T-helper 22 cell (primary cell): ENCODE data around the gene IRF7.

Experiments used
- DNase-seq: peaks from one replicate; pipeline ENCODE4 v3.0.0-alpha.2; 2020; ENCODE audit warnings: low read depth

Gene IRF7

DNA sequence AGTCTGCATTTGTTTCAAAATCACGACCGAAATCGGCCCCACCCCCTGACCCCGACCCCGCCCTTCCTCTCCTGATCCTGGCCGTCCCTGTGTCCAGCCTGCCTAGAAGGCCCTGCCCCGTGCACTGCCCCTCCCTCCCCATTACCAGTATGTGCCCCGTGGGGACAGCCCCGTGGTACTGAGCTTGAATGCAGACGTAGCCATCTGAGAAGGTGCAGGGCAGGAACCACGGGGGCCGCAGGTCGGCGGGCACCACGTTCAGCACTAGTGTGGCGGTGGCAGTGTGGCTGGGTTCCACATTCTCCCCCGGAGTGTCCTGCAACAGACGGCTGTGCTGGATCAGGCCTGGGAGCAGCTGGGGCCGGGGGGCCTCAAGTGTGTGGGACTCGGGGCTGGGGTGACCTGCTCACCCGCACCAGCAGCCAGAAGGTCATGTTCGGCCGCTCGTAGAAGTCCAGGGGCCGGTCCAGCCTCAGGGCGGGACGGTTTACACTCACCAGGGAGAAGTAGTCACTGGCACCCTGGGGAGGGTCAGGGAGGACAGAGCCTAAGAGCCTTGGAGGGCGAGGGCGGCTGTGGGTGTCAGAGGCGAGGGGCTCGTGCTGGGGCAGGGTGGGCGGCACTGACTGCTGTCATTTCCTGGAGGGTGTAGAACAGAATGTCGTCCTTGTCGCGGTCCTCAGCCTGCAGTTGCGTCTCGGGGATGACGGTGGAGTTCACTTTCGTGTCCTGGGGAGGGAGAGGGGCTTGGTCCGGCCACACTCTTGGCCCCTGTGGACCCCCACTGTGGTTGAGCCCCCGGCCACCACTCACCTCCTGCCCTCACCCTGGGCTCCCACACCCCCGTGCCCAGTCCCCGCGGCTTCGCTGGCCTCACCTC is 5.4 kb upstream of the IRF7 start:
- no peak for DNase-seq

DNA sequence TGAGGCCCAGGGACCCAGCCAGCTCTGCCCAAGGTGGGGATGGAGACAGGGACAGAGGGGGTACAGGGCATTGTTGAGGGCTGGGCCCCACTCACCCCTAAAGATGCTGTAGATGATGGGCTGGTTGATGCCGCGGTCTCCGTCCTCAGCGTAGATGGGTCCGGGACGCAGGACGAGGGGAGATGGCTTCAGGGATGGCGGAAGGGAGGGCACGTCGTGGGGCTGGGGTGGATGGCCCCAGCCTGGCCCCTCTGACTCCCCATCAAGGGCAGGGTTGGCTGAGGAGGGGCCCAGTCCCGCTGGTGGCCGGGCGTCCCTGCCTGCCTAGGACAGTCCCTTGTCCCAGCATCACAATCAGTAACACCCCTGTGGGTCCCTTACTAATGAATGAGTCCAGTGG is 4.5 kb upstream of the IRF7 start:
- no peak for DNase-seq

DNA sequence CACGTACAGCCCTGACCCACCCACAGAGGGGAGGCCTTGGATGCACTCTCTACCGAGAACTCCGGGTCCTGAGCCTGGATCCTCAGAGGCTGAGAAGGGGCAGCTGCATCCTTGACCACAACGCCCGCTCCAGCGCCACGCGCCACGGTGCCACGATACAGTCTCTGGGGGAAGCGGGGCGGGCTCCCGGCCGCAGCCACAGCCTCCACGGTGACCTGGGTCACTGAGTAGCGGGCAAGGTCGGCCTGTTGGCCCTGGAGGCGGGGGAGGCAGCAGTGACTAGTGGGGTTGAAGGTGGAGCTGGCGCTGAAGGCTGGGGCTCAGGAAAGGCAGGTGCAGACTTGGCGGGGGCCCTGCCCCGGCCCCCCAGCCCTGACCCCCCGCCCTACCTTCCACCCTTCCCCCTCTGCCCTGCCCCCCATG is 3.9 kb upstream of the IRF7 start:
- DNase-seq = no peak

DNA sequence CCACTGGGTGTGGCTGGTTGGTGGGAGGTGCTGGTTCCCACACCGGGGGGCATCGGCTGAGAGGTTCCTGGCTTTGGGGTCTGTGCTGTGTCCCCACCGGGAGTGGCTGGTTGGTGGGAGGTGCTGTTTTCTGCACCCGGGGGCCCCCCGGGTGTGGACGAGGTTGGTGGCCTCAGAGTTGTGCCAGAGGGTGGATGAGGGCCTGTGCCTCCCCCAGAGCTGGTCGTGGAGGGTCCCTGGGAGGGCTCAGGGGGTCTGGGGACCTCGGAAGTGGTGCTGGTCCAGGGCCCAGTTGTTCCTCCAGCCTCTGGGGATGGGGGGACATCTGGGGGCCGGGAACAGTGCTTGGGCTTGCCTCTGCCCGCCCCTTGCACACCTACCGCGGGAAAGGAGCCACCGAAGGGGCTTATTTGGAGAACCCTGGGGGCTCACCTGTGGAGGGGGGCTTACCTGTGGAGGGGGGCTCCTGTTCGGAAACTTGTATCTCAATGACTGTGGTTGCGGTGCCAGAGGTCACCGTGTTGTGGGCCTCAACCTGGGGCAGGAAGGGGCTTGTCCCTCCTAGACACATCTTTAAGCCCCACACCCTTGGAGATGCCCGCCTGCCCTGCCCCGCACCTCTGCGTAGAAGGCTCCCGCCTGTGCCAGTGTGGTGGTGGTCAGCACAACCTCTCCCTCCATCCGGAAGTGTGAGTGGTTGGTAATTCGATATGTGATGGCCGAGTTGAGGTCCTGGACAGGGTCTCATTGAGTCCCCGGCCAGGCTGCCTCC is 3.3 kb upstream of the IRF7 start:
- DNase-seq = no peak

DNA sequence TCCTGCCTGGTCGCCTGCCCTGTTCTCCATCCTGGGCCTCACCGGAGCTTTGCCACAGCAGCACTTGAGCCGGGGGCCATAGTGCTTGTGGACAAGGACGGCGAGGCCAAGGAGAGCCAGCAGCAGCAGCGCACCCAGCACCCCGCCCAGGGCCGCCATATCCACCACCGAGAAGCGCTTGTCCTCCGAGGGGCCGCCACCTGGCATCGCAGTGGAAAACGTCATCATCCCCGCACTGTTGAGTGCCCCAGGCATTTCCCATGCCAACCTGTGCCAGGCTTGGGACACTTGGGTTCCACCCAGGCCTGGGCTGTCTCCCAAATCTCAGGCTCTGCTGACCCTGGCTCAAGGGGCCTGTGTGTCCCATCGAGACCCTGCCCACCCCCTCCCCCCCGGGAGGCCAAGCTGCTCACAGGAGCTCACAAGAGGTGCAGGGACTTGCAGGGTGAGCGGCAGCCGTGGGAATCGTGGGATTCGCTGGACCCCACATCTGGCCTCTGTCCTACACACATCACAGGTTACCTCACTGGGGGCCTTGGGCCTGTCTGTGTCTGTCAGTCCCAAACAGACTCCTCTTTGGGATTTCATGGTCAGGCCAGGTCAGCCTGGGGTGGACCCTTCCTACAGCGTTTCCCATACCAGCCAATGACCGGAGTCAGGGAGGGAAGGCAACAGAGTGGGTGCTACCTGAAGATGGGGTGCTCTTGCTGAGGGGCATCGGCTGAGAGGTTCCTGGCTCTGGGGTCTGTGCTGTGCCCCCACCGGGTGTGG is 2.3 kb upstream of the IRF7 start:
- no peak for DNase-seq

- no peak for DNase-seq
Observed at GRCh38 chr11:617199-617911, 1.6 kb upstream of the IRF7 start.

GRCh38 chr11:616320-617198 is 809 bp upstream of the IRF7 start:
- no peak for DNase-seq

- DNase-seq = no peak
Observed at GRCh38 chr11:614623-615503, 887 bp downstream of the IRF7 start.

DNA sequence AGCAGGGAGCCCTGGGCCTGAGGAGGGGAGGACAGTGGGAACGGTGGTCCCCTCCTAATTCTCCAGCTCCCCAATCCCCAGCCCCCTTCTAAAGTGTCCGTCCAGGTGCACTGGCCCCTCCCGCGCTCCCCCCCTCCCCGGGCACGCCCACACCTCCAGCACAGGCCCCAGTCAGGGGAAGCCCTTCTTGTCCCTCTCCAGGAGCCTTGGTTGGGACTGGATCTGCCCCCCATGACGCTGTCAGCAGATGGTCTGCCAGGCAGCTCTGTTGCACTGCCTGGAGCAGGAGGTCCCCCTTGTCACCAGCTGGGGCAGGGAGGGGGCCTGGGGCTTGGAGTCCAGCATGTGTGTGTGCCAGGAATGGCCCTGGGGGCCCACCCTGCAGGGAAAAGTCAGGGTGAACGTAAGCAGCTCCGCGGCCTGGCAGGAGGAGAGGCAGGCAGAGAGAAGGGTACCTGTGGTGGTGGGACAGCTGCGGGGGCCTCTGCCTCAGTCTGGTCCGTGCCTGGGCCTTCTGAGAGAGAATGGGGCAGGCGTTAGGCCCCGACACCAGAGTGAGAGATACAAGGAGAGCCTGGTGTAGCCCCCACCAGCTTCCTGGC is 1.6 kb downstream of the IRF7 start:
- DNase-seq = no peak

DNA sequence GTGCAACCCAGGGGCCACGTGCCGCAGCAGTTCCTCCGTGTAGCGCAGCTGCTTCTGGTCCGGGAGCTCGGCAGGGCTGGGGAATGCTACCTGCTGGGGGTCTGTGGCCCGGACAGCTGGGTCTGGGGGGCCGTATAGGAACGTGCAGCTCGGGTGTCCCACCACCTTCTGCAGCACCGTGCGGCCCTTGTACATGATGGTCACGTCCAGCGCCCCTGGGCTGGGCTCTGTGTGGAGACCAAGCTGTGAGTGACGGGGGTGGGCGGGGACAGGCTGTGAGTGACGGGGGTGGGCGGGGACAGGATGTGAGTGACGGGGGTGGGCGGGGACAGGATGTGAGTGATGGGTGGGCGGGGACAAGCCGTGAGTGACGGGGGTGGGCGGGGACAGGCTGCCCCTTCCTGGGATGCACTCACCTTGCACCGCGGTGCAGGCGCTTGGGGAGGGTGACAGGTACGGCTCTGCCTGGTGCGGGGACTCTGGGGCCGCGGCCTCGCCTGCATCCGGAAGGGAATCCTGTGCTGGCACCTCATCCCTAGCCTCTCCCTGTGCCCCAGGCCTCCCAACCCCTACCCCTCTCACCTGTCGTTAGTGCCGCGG is 2.3 kb downstream of the IRF7 start:
- peak; percentile 84 for DNase-seq

DNA sequence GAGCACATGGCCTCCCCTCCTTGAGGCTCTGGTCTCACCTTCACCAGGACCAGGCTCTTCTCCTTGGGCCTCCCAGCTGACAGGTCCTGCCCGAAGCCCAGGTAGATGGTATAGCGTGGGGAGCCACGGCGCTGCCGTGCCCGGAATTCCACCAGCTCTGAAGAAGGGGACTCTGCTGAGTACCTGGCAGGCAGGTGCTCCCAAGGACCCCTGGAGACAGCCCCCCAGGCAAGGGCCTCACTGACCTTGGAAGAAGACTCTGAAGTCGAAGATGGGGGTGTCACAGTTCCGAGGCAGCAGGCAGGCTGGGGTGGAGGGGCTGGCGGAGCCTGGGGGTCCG is 2.8 kb downstream of the IRF7 start:
- DNase-seq = no peak

DNA sequence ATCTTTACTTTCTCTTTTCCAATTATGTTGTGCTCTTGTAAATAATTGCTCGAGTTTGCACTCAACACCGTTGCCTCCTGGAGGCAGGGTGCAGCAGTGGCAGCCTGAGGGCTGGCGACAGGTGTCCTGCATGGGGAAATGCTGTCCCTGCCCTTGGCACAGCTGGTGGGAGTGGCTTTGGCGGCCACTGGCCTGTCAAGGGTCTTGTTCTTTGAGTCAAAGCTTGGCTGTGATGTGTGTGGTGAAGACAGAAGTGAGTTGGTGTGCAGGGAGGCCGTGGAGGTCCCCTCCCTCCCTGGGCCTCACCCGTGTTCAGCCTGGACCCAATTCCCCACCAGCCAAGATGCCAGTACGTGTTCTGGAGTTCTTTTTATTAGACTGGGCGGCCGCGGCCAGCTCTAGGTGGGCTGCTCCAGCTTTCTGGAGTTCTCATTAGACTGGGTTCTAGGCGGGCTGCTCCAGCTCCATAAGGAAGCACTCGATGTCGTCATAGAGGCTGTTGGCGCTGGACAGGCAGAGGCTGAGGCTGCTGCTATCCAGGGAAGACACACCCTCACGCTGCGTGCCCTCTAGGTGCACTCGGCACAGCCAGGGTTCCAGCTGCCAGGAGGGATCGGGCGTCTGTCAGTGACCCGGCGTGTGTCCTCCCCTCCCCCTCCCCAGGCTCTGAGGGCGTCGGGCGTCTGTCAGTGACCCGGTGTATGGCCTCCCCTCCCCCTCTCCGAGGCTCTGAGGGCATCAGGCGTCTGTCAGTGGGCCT is 3.4 kb downstream of the IRF7 start:
- no peak for DNase-seq

DNA sequence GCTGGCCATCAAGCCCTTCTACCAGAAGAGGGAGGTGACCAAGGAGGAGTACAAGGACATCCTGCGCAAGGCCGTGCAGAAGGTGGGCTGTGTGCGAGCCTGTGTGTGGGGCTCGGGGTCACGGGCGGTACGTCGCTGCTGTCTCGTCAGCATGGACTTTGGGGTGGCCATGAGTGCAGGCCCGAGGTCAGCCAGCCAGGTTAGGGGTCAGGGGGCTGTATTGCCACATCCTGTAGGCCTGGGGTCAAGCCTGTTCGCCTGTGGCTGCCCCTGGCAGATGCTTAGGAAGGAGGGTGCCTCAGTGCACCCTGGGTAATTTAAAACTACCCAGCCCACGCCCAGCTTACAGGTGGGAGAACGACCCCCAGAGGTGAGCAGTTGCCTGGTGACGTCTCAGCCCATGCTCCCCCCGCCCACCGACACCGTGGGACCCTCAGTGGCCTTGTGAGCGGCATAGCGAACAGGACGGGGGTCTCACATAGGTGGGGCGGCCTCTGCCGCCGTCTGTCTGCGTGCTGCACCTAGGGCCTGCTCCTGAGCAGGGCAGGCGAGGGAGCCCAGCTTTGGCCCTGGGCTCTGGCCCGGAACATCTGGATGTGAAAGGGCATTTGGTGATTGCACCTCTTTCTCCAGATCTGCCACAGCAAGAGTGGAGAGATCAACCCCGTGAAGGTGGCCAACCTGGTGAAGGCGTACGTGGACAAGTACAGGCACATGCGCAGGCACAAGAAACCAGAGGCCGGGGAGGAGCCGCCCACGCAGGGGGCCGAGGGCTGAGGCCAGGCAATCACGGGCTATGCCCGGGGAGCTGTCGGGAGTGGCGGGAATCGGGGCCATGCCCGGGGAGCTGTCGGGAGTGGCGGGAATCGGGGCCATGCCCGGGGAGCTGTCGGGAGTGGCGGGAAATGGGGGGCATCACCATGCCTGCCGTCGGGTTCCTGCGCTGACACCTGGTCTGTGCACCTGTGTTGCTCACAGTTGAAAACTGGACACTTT is 4.5 kb downstream of the IRF7 start:
- no peak for DNase-seq

GRCh38 chr11:610146-610801 is 5.5 kb downstream of the IRF7 start:
- DNase-seq = no peak

DNA sequence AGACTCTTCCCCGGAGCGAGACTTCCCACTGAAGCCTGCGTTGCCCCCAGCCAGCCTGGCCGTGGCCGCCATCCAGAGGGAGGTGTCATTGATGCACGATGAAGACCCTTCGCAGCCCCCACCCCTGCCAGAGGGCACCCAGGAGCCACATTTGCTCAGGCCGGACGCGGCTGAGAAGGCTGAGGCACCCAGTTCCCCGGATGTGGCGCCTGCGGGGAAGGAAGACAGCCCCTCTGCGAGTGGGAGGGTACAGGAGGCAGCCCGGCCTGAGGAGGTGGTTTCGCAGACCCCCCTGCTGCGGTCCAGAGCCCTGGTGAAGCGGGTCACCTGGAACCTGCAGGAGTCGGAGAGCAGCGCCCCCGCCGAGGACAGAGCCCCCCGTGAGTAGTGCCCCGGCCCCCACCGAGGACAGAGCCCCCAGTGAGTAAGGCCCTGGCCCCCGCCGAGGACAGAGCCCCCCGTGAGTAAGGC is 6.4 kb downstream of the IRF7 start:
- no peak for DNase-seq

GRCh38 chr11:608791-609251 is 6.9 kb downstream of the IRF7 start:
- DNase-seq = no peak
